GM19240 (cell line): ENCODE measurements around the gene CAVIN2.
"Not testable (repeated sequence)": the region's sequence is repeated elsewhere in the genome, so short reads cannot be mapped to it uniquely, and the experiment has no call there.

ENCODE experiments used
- DNase-seq: peaks from one replicate; pipeline ENCODE4 v3.0.0; 2011; ENCODE audit warnings: low spot score; ENCODE audit not compliant: insufficient read length

The CAVIN2 gene

GRCh38 chr2:191800874-191801273 is 46.0 kb downstream of the CAVIN2 start:
- DNase-seq = no peak

DNA sequence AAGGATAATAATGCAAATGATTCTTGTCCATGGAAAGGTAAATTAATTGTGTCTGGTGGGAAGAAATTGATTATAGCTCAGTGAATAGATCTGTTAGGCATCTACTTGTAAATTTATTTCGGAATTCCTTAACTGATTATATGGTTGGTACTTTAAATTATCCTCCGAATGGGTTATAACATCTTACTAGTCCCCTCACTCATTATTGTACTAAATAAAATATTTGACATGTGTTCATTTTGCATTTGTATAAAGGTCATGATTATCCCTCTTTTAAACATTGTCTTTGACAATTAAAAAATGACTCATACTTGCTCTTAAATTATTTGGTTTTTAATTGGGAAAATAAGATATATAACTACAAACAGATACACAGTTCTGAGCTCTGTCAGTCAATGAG is 47.4 kb downstream of the CAVIN2 start:
- no peak for DNase-seq

DNA sequence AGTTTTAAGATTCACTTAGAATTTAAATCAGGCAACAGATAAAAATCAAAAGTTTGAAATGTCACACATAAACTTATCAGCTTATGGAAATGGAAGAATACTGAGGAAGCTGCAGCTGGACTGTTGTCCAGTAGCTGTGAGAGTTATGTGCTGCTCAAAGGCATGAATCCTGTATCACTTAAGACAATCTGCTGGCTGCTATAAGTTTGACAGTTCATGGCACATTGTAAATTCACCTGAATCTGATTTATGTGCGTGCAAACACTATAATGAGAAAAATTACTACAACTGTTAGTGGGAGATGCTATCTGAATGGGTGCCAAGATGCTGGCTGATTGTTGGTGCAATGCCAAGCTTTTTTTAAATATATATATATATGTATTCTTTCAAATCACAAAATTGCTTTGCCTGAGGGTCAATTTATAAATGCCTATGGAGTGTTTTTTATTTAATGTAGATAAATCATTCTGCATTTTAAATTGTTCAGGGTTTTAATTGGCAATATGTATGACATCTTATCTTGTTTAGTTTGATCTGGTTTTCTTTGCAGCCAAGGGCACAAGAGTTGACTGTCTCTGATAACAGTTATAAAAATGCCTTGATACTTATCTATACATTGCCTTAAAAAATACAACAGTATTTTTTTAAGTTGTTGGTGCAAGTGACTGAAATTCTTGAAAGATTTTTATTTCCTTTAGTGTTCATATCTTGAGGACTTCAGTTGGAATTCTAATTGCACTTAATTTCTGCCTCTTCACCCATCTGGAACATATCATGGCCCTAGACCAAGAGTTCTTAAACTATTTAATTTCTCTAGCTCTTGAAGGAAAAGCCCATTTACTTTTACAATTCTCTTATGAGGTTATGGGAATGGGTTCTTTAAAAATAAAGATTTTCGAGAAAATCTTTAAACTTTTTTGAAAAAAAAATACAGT is 48.7 kb downstream of the CAVIN2 start:
- DNase-seq = no peak

- DNase-seq = no peak
Measured at GRCh38 chr2:191797500-191797899, 49.4 kb downstream of the CAVIN2 start.

GRCh38 chr2:191795715-191796114 is 51.2 kb downstream of the CAVIN2 start:
- DNase-seq = no peak

DNA sequence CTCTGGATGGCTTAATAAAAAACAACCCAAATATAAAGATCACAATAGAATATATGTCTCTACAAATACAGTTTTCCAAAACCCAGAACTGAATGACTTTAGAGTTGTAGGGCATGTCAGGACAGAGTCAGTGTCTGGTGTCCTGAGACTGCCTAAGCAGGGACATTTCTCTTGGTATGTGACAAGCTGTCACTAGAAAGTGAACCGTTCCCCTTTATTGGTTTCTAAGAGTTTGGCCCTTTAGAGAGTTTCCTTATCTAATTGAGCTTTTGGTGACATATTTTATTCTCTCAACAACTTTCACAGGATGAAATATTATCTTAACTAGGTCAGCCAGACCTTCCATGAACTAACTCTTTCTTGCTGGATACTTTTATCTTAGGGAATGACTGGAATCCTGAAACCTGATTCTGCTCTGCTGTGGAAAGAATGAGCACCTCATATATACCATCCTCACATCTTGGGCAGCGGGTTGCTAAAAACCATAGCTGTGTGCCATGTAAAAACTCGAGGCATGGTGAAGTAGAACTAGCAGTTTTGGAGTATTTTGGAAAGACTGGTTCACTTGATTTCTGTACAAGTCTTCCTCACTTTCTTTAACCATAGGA is 54.8 kb downstream of the CAVIN2 start:
- no peak for DNase-seq

- DNase-seq = no peak
Measured at GRCh38 chr2:191790737-191791136, 56.2 kb downstream of the CAVIN2 start.

DNA sequence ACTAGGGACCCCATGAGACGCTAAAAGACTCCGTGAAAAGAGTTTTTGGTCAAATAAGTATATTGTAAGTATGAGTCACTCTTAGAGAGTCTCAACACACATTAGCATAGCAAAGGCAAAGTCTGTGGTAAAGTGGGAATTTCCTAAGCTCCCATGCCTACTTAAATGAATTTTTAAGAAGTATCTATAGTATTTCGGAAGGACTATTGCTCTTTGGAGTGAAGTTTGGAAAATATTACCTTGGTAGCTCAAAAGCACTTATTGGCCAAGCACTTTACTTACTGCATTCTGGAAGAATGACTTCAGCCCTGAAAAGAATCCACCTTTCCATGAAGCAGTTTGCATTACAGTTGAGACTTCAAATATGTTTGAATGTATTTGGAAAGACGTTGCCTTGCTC is 57.1 kb downstream of the CAVIN2 start:
- DNase-seq = no peak

DNA sequence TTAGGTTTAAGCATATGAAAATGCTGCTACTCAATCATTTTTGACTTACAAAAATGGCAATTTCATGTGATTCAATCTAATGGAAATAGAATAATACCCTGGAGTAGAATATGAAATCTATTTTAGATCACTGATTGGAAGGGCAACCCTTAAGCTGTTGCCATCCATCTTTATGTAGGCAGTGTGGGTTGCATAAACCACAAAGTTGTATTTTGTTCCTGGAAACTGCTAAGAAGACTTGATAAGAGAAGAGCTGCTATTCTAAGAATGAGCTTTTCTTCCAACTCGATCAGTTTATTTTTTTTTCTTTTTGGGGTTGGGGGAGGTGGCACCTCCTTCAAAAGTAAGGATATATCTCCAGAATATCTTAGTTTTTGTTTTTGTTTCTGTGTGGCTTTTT is 60.2 kb downstream of the CAVIN2 start:
- DNase-seq = no peak

- not testable (repeated sequence) for DNase-seq
Measured at GRCh38 chr2:191785651-191786050, 61.2 kb downstream of the CAVIN2 start.
